ENCODE measurements around the gene POLR2L.

- TF ChIP-seq EZH2 (IDR thresholded peaks at IDR 0.05; ENCODE audit: insufficient read depth, poor library complexity, severe bottlenecking) (no peak), EZH2phosphoT487 (IDR thresholded peaks at IDR 0.05; ENCODE audit: insufficient read depth, low read depth) (no peak)
Observed at GRCh38 chr11:833849-834311, 8.4 kb downstream of the POLR2L start.

Data from GM23248 (cell line).